Measurements from ENCODE around the gene FIGNL2.

The FIGNL2 gene

GRCh38 chr12:51855586-51856428, 7.3 kb upstream of the FIGNL2 start:
- H3K4me3 ChIP-seq (ENCODE audit: low read depth, low read length): no peak overlapping the region
- TF ChIP-seq POLR2A (IDR thresholded peaks at IDR 0.05; ENCODE audit: extremely low read depth, insufficient read length) (no peak), CTCF (IDR thresholded peaks at IDR 0.05; ENCODE audit: low read depth, low read length) (no peak)
- no peak for DNase-seq (ENCODE audit: low read depth)

- H3K4me3 ChIP-seq (ENCODE audit: low read depth, low read length): no peak overlapping the region
- DNase-seq (ENCODE audit: low read depth): no peak
- TF ChIP-seq MYC (IDR thresholded peaks at IDR 0.05; ENCODE audit: low read depth, low read length): no peak
Observed at GRCh38 chr12:51852404-51853137, 4.1 kb upstream of the FIGNL2 start.

DNA sequence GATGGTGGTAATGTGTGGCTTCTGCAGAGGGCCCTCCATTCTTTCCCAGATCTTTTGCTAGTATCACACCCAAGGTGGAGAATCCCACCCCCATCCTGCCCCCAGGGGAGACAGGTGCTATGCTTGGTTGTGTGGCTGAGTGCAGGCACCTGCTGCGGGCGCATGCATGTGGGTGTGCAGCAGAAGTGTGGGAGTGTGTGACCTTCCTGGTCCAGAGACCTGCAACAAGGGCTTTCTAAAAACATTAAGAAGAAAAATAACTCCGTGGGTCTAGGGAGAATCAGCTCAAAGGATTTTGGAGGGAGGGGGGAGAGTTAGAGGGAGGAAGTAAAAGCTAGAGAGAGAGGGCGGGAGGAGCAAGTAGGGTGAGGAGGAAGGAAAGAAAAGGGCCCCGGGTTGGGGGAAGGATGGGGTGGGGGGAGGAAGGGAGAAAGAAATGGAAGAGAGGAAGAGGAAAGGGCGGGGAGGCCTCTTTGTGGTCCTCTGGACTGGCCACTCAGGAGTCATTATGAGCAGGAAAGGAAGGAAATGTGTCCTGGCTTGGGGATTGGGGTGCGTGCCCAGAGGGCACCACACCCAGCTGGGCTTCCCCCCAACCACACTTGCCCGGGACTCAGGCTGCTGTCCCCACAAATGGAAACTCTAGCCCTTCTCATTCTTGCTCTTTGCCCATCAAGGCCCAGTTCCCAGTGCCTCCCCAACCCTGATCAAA, 3.1 kb upstream of the FIGNL2 start:
- no peak for DNase-seq (ENCODE audit: low read depth)
- H3K4me3 ChIP-seq (ENCODE audit: low read depth, low read length): no peak overlapping the region
- TF ChIP-seq POLR2A (IDR thresholded peaks at IDR 0.05; ENCODE audit: extremely low read depth, insufficient read length) (no peak), CTCF (IDR thresholded peaks at IDR 0.05; ENCODE audit: low read depth, low read length) (no peak), MAX (IDR thresholded peaks at IDR 0.05; ENCODE audit: low read depth, low read length) (no peak), MYC (IDR thresholded peaks at IDR 0.05; ENCODE audit: low read depth, low read length) (no peak)

DNA sequence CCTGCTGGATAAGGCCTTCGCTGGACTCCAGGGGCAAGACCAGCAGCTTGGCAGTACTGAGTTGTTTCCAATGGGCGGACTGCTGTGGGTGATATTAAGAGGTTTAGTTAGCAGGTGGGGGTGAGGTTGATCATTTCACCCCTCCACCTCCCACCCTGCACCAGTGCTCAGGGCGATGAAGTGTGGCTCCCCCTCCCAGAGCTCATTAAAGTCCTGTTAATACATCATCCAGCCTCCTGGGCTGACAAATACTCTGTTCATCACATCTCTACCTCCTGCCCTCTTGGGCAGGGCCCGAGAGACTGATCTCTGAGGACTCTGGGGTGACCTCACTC, 2.4 kb upstream of the FIGNL2 start:
- H3K4me3 ChIP-seq (ENCODE audit: low read depth, low read length): no peak overlapping the region
- TF ChIP-seq CTCF (IDR thresholded peaks at IDR 0.05; ENCODE audit: low read depth, low read length): no peak
- no peak for TF ChIP-seq MAX (IDR thresholded peaks at IDR 0.05; ENCODE audit: low read depth, low read length)
- no peak for TF ChIP-seq MYC (IDR thresholded peaks at IDR 0.05; ENCODE audit: low read depth, low read length)
- TF ChIP-seq POLR2A (IDR thresholded peaks at IDR 0.05; ENCODE audit: extremely low read depth, insufficient read length): no peak
- DNase-seq (ENCODE audit: low read depth): no peak

DNA sequence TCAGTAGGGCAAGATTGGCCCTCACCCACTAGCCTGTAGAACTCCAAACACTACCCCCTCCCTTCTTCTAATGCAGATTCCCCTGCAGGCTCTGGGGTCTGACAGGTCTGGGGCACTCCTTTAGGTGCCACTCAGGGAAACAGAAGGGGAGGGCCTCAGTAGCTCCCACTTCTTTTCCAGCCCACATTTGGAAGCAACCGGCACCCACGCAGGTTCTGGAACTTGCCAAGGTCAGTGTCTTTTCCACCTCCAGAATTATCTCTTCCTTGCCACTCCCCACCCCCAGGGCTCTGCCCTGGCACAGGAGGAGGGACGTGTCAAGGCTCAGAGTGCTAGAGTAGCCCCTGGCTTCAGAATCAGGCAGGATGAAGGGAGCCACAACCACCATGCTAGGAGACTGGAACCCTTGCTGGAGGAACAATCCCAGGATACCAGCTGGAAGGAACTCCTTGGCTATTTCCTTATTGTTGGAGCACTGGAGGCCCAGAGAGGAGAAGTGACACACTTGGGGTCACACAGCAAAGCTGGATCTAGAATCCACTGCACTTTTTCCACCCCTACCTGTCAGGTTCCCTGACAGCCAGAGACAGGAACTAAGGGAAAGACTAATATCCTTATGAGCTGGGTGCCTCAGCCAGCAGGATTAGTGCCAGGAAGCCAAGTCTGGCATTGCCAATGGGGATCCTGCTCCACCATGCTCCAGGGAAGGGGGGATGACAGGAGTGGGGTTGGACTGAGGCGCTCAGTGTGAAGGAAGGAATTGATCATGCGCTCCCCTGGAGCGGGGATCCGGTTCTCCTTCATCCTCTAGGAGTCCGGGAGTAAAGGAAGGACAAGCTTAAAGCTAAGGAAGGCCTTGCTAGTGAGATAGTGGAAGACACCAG, 1.8 kb upstream of the FIGNL2 start:
- no peak overlapping the region for H3K4me3 ChIP-seq (ENCODE audit: low read depth, low read length)

More for the DNA sequence above, 1.8 kb upstream of the FIGNL2 start:
- TF ChIP-seq POLR2A (IDR thresholded peaks at IDR 0.05; ENCODE audit: extremely low read depth, insufficient read length): no peak
- TF ChIP-seq MYC (IDR thresholded peaks at IDR 0.05; ENCODE audit: low read depth, low read length): no peak
- no peak for TF ChIP-seq CTCF (IDR thresholded peaks at IDR 0.05; ENCODE audit: low read depth, low read length)
- TF ChIP-seq MAX (IDR thresholded peaks at IDR 0.05; ENCODE audit: low read depth, low read length): no peak
- DNase-seq (ENCODE audit: low read depth): no peak
